BE2C (cell line): Measurements from ENCODE around the gene TCF3.
"Not testable (repeated sequence)": the region's sequence is repeated elsewhere in the genome, so short reads cannot be mapped to it uniquely, and the experiment has no call there.

ENCODE experiments used
- DNase-seq: peaks from one replicate; pipeline ENCODE4 v3.0.0-alpha.2; 2020
- H3K27me3 ChIP-seq: fragments of 250-450 bp; sonication (Bioruptor Pico); 2 replicates; pipeline ENCODE4 v1.5.1; 2020; ENCODE audit warnings: mild to moderate bottlenecking
- H3K36me3 ChIP-seq: fragments of 250-450 bp; sonication (Bioruptor Pico); 2 replicates; pipeline ENCODE4 v1.5.1; 2020; ENCODE audit warnings: mild to moderate bottlenecking
- H3K4me1 ChIP-seq: fragments of 250-450 bp; sonication (Bioruptor Pico); 2 replicates; pipeline ENCODE4 v1.5.1; 2020
- H3K4me3 ChIP-seq: 2 replicates; pipeline ENCODE4 v1.5.1; 2011; ENCODE audit warnings: low read depth, low read length
- H3K9me3 ChIP-seq: fragments of 250-450 bp; sonication (Bioruptor Pico); 2 replicates; pipeline ENCODE4 v1.5.1; 2020
- TF ChIP-seq, protein P1 (sequence below): IDR thresholded peaks from 2 replicates; pipeline ENCODE4 v1.5.1; 2012; ENCODE audit warnings: mild to moderate bottlenecking, low read depth, low read length

TCF3 gene

DNA sequence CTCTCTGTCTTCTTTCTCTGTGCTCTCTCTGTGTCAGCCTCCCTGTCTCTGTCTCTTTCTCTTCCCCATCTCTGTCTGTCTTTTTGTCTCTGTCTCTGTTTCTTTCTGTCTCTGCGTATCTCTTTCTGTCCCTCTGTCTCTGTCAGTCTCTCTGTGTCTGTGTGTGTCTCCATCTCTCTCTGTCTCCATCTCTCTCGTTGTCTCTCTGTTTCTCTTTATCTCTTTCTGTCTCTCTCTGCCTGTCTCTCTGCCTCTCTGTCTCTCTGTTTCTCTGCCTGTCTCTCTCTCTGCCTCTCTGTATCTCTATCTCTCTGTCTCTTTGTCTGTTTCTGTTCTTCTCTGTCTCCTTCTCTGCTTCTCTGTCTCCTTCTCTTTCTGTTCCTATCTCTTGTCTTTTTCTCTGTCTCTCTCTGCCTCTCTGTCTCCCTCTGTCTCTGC lies 15.7 kb upstream of the TCF3 start:
- peaks cover 25% of the 10 kb centered on the region for H3K27me3 ChIP-seq
- H3K4me1 ChIP-seq = peaks cover 18% of the 10 kb centered on the region
- H3K36me3 ChIP-seq = no peaks in the 10 kb centered on the region
- TF ChIP-seq, protein P1, sequence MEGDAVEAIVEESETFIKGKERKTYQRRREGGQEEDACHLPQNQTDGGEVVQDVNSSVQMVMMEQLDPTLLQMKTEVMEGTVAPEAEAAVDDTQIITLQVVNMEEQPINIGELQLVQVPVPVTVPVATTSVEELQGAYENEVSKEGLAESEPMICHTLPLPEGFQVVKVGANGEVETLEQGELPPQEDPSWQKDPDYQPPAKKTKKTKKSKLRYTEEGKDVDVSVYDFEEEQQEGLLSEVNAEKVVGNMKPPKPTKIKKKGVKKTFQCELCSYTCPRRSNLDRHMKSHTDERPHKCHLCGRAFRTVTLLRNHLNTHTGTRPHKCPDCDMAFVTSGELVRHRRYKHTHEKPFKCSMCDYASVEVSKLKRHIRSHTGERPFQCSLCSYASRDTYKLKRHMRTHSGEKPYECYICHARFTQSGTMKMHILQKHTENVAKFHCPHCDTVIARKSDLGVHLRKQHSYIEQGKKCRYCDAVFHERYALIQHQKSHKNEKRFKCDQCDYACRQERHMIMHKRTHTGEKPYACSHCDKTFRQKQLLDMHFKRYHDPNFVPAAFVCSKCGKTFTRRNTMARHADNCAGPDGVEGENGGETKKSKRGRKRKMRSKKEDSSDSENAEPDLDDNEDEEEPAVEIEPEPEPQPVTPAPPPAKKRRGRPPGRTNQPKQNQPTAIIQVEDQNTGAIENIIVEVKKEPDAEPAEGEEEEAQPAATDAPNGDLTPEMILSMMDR = no peak
- no peaks in the 10 kb centered on the region for H3K9me3 ChIP-seq
- H3K4me3 ChIP-seq = peak overlapping the region; percentile 22; the same call in 1 of the 2 replicates
- DNase-seq = no peak

DNA sequence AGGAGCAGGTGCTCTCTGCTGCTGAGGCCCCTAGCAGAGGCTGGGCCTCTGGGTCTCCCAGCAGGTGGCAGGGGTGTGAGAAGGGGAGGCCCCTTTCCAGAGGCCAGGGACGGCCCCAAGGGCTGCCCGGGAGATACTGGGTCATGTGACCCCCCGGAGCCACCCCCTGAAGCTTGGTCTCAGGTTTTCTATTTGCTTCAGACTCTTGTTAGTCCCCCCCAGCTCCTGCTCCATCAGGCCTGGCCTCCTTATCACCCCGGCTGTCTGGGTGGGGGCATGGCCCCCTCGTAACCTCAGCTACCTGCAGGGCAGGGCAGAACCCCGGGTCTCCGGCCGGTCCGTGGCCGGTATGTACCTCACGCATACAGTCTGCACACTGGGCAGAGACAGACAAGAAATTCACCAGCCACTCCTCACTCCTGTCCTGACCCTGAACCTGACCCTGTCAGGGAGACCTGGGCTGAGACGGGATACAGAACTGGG lies 13.2 kb upstream of the TCF3 start:
- Histone ChIP-seq H3K36me3 (no peaks in the 10 kb centered on the region), H3K9me3 (no peaks in the 10 kb centered on the region), H3K27me3 (peaks cover 18% of the 10 kb centered on the region), H3K4me1 (peaks cover 18% of the 10 kb centered on the region), H3K4me3 (no peak overlapping the region)
- peak; percentile 22 for DNase-seq
- TF ChIP-seq, protein P1 = no peak

GRCh38 chr19:1663852-1664251 lies 11.4 kb upstream of the TCF3 start:
- Histone ChIP-seq H3K4me3 (no peak overlapping the region), H3K9me3 (no peaks in the 10 kb centered on the region), H3K4me1 (peaks cover 15% of the 10 kb centered on the region), H3K36me3 (no peaks in the 10 kb centered on the region), H3K27me3 (peaks cover 9% of the 10 kb centered on the region)
- no peak for DNase-seq
- TF ChIP-seq, protein P1 = no peak

- H3K27me3 ChIP-seq, H3K4me1 ChIP-seq: not testable (repeated sequence)
These were observed 10.8 kb upstream of the TCF3 start for GRCh38 chr19:1663227-1663626.

GRCh38 chr19:1661995-1662394 lies 9.6 kb upstream of the TCF3 start:
- Histone ChIP-seq H3K36me3 (no peaks in the 10 kb centered on the region), H3K27me3 (no peaks in the 10 kb centered on the region), H3K4me3 (no peak overlapping the region), H3K4me1 (no peaks in the 10 kb centered on the region; the same call in 1 of the 2 replicates), H3K9me3 (no peaks in the 10 kb centered on the region)
- no peak for DNase-seq
- TF ChIP-seq, protein P1 = no peak

More at GRCh38 chr19:1663227-1663626, 10.8 kb upstream of the TCF3 start:
- DNase-seq, H3K4me3 ChIP-seq, H3K9me3 ChIP-seq, H3K36me3 ChIP-seq: not testable (repeated sequence)

DNA sequence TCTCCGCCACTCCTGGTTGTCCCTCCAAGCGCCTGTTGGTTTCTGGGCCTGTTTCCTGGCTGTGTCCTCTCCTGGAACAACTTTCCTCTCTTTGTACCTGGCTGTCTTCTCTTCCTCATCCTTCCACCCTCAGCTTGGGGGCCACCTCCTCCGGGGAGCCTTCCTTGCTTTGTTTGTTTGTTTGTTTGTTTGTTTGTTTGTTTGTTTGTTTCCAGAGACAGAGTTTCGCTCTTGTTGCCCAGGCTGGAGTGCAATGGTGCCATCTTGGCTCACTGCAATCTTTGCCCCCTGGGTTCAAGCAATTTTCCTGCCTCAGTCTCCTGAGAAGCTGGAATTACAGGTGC lies 6.6 kb upstream of the TCF3 start:
- no peak overlapping the region for H3K4me3 ChIP-seq
- H3K9me3 ChIP-seq = no peaks in the 10 kb centered on the region
- no peaks in the 10 kb centered on the region for H3K27me3 ChIP-seq
- no peak for DNase-seq
- TF ChIP-seq, protein P1 = no peak
- H3K36me3 ChIP-seq = no peaks in the 10 kb centered on the region
- no peaks in the 10 kb centered on the region for H3K4me1 ChIP-seq
